IPS DF 19.7 (cell line): Measurements from ENCODE around the gene OVOL3.
"Not testable (repeated sequence)": the region's sequence is repeated elsewhere in the genome, so short reads cannot be mapped to it uniquely, and the experiment has no call there.

ENCODE experiments used
- DNase-seq: peaks from one replicate; pipeline ENCODE4 v3.0.0-alpha.2; 2013; ENCODE audit warnings: low read depth, low spot score

The OVOL3 gene

GRCh38 chr19:36131221-36131620 lies 20.3 kb downstream of the OVOL3 start:
- not testable (repeated sequence) for DNase-seq

GRCh38 chr19:36134867-36135266 lies 23.9 kb downstream of the OVOL3 start:
- DNase-seq = not testable (repeated sequence)

- no peak for DNase-seq
Observed at GRCh38 chr19:36136964-36137686, 26.2 kb downstream of the OVOL3 start.

GRCh38 chr19:36139120-36139472 lies 28.2 kb downstream of the OVOL3 start:
- no peak for DNase-seq

GRCh38 chr19:36139473-36140303 lies 28.7 kb downstream of the OVOL3 start, which contains the start of gene CAPNS1:
TSS of gene CAPNS1 (plus strand) at chr19:36140066. CDS start at chr19:36141012, 946 bp downstream.
- DNase-seq = no peak

- no peak for DNase-seq
Observed at GRCh38 chr19:36140304-36141038, 29.5 kb downstream of the OVOL3 start.

GRCh38 chr19:36141039-36141927 lies 30.3 kb downstream of the OVOL3 start:
- peak; percentile 90 for DNase-seq

- no peak for DNase-seq
Observed at GRCh38 chr19:36142046-36142445, 31.1 kb downstream of the OVOL3 start.

- DNase-seq = no peak
Observed at GRCh38 chr19:36142496-36142895, 31.6 kb downstream of the OVOL3 start.

GRCh38 chr19:36144624-36145023 lies 33.7 kb downstream of the OVOL3 start:
- no peak for DNase-seq

GRCh38 chr19:36149673-36150406 lies 38.9 kb downstream of the OVOL3 start:
- DNase-seq = no peak

- DNase-seq = no peak
Observed at GRCh38 chr19:36150586-36150985, 39.6 kb downstream of the OVOL3 start.

GRCh38 chr19:36151144-36152018 lies 40.4 kb downstream of the OVOL3 start:
- no peak for DNase-seq

- no peak for DNase-seq
Observed at GRCh38 chr19:36152019-36152351, 41.0 kb downstream of the OVOL3 start.

- DNase-seq = no peak
Observed at GRCh38 chr19:36152352-36153091, 41.6 kb downstream of the OVOL3 start, which contains the start of gene COX7A1. TSS of gene COX7A1 (minus strand) at chr19:36152447. CDS start at chr19:36152407, 40 bp downstream.

GRCh38 chr19:36153126-36153525 lies 42.2 kb downstream of the OVOL3 start:
- DNase-seq = no peak

GRCh38 chr19:36160821-36161596 lies 50.1 kb downstream of the OVOL3 start:
- no peak for DNase-seq
